CD4-positive, alpha-beta T cell treated with Interleukin-12 subunit alpha and Interleukin-12 subunit beta, for 1 hour (primary cell): ENCODE data around the gene PCBP3.

Source experiments
- DNase-seq: peaks from one replicate; pipeline ENCODE4 v3.0.0-alpha.2; 2020

Gene PCBP3

GRCh38 chr21:45988366-45989347 is 345.1 kb downstream of the PCBP3 start:
- no peak for DNase-seq

DNA sequence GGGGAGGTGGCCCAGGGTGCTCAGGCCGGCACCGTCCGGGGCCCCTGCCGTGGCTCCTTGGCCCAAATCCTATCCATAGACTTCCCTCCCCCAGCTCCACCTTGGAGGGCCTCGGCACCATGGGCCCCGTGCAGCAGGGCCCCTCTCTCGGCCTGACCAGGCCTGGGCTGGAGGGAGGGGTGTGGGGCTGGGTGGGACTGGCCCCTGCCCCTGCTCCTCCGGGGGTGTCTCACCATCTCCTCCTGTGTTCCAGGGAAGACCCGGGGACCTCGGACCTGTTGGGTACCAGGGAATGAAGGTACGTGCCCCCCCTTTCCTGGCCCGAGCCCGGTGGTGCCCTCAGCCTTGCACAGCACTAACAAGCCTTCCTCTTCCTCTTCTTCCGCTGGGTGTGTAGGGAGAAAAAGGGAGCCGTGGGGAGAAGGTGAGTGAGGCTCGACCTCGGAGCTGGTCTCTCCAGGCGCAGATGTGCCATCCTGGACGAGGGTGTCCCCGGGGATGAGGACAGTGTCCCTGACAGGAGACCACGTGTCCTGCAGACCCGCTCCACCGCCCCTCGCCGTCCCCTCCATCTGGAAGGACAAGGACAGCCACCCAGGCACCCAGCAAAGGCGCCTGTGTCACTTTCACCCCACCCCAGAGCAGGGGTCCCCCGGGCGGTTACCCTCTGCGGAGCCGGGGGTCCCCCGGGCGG is 346.0 kb downstream of the PCBP3 start:
- no peak for DNase-seq

DNA sequence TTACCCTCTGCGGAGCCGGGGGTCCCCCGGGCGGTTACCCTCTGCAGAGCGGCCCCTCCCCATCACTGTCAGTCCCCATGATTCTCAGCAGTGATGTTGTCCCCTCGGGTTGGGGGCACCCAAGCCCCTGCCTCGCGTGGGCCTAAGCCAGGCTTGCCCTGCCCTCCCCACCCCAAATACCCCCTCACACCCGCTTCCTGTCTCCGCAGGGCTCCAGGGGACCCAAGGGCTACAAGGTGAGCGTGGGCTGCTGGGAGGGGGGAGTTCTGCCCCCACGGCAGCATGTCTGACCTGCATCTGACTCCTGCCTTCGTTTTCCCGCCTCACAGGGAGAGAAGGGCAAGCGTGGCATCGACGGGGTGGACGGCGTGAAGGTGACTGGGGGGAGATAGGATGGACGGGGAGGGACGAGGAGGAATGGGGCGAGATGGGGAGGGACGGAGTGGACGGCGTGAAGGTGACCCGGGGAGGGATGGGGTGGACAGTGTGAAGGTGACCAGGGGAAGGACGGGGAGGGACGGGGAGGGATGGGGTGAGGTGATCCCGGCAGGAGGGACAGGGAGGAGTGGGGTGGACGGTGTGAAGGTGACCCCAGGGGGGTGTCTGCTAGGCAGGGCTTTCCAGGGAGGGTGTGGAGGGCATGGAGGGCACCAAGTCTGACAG is 346.7 kb downstream of the PCBP3 start:
- DNase-seq = no peak

- no peak for DNase-seq
Observed at GRCh38 chr21:45990741-45991605, 347.4 kb downstream of the PCBP3 start.

- no peak for DNase-seq
Observed at GRCh38 chr21:45991606-45992300, 348.2 kb downstream of the PCBP3 start.
